Raji (cell line): Measurements from ENCODE around the gene C2CD2L.

Experiments used
- POLR2A ChIP-seq: IDR thresholded peaks from 2 replicates; pipeline ENCODE4 v1.6.1; 2011; ENCODE audit warnings: low read depth, low read length, control low read depth; ENCODE audit not compliant: insufficient read depth

Gene C2CD2L

DNA sequence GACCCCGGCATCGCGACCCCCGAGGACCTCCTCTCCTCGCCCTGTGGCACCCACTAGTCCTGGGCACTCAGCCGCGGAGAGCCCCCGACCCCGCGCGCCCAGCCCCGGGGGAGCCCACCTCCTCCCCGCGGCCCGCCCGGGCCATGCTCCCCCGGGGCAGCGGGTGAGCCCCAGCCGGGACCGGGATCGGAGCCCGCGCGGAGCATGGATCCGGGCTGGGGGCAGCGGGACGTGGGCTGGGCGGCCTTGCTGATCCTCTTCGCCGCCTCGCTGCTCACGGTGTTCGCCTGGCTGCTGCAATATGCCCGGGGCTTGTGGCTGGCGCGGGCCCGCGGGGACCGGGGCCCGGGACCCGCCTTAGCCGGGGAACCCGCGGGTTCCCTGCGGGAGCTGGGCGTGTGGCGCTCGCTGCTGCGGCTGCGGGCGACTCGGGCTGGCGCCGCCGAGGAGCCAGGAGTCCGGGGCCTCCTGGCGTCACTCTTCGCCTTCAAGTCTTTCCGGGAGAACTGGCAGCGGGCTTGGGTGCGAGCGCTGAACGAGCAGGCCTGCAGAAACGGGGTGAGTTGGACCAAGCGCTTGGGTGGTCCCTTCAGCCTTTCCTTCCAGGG lies 498 bp downstream of the C2CD2L start:
- no peak for TF ChIP-seq POLR2A

DNA sequence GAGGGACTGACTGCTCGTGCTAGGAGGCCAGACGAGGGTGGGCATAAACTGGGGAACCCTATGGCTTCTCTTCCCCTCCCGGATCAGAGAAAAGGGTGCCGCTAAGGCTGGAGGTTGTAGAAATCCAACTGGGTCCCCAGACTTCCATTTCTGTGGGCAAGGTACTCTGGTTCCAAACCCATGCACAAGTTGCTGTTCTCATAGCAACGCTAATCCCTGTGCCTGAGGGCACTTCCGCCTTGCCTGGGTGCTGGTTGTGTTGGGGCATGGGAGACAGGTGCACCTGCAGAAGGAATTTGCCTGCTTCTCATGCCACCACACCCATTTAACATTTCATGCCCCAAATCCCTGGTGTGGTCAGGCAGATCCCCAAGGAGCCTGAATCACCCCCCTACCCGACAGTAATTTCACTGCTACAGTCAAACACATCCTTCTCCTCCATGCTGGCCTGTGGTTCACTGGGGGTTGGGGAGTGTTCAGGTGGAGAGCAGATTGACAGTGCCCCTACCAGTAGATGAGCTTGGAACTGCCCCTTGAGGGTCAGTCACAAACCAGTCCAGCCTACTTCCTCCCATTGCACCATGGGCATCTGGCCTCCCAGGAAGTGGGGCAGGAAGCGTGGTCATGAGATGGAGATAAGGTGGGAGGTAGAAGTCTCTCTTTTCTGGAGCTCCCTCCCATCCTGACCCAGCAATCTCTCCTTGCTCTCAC lies 1.2 kb downstream of the C2CD2L start:
- no peak; the same call in 1 of the 2 replicates for TF ChIP-seq POLR2A

DNA sequence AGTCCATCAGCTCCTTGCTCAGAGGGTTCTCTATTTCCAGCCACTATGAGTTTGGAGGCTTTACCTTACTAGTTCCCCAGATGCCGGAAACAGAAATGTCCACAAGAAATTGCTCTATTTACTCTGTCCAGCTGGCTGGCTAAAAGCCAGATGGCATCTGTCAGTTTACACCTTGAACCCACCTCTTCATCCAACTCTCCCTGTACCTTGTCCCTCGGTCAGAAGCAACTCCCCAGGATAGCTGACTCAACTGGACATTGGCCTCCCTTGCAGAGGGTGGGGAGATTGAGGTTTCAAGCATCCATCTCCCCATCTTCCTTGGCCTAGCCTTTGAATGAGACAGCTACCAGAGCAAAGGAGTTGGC lies 1.7 kb downstream of the C2CD2L start:
- TF ChIP-seq POLR2A, result no peak

DNA sequence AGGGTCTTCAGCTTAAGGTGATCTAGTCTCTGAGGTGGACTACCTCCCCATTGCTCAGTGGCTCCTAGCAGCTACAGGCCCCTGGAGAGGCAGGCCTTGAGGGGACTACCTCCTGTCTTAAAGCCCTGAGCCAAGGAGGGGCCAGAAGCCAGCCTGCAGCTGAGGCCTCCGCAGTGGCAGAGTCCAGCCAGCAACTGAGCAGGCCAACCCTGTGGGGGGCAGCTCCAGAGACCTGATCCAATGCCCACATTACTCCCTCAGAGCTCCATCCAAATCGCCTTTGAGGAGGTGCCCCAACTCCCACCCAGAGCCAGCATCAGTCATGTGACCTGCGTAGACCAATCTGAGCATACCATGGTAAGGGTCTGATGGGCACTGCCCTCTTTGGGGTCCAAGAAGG lies 2.7 kb downstream of the C2CD2L start:
- TF ChIP-seq POLR2A, result no peak

DNA sequence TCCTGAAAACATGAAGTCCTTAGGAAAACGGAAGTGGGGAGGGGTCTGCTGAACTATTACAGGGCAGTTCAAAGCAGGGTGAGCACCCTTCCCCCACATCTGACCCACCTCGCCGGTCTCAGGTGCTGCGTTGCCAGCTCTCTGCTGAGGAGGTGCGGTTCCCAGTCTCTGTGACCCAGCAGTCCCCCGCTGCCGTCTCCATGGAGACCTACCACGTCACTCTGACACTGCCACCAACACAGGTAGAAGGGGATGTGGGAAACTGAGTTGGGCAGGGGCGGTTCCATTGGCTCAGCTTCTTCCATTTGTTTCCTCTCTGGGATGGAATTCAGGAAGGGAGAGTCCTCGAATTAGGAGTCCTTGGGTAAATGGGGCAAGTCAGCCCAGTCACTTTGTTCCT lies 3.3 kb downstream of the C2CD2L start:
- no peak for TF ChIP-seq POLR2A

DNA sequence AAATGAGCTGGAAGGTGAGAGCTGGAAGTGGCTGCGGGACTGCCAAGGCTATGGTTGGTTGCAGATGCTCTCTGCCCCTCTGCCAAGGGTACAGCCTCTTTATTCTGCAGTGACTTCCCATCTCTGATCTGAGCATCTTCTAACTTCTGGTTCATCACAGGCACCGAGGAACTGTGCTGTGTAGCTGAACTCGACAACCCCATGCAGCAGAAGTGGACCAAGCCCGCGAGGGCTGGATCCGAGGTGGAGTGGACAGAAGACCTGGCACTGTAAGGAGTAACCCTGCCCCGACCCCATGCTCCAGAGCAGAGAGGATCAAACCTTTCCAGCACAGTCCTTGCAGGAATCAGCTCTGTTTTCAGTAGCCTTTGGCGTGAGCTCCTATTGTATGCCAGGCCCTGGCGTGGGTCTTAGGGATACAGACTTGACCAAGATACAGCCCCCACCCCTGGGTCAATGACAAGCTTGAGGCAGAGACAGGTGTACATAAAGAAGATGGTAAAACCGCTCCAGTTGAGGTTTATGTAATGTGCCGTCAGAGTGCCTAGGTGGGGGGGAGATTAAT lies 4.3 kb downstream of the C2CD2L start:
- no peak for TF ChIP-seq POLR2A

DNA sequence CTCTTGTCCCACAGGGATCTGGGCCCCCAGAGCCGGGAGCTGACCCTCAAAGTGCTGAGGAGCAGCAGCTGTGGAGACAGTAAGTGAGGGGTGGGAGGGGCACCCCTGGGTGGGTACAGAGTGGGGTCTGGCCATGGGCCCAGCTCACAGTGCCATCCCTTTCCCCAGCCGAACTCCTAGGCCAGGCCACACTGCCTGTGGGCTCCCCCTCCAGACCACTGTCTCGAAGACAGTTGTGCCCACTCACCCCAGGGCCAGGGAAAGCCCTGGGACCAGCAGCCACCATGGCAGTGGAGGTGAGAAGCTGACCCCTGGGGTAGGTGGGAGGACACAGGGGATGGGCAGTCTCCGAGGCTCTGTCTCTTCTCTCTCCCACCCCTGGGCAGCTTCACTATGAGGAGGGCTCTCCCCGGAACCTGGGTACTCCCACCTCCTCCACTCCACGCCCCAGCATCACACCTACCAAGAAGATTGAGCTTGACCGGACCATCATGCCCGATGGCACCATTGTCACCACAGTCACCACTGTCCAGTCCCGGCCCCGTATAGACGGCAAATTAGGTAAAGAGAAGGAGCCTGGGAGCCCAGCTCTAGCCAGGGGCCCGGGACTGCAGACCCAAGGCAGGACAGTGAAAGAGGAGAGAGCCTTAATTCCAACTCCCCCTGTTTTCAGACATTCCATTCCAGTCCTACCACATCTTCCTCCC lies 5.3 kb downstream of the C2CD2L start:
- TF ChIP-seq POLR2A, result no peak

DNA sequence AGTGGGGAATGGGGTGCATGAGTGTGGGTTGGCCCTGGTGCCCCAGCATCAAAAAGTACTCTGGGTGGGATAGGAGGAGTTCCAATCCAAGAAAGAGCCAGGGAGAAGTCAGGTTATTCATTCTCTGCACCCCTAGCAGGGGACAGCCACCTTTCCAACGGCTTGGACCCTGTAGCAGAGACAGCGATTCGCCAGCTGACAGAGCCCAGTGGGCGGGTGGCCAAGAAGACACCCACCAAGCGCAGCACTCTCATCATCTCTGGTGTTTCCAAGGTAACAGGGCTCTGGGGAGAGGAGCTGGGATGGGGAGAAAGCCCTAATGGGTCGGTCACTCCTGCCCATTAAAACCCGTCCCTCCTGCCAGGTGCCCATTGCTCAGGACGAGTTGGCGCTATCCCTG lies 6.6 kb downstream of the C2CD2L start:
- no peak for TF ChIP-seq POLR2A

DNA sequence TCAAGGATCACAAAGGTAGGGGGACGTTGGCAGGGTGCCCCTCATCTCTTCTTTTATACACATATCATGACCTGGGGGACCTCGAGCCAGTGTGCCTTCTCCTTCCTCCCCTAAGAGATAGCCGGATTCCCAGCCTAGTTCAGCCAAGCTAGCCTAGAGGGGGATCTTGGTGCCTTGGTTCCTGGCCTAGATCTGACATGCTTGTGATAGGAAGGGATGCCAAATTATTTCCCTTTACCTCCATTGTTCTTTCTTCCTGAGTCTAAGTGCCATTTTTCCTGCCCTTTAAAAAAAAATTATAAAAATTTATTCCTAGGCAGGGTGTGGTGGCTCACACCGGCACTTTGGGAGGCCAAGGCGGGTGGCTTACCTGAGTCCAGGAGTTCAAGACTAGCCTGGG lies 7.2 kb downstream of the C2CD2L start:
- no peak for TF ChIP-seq POLR2A

DNA sequence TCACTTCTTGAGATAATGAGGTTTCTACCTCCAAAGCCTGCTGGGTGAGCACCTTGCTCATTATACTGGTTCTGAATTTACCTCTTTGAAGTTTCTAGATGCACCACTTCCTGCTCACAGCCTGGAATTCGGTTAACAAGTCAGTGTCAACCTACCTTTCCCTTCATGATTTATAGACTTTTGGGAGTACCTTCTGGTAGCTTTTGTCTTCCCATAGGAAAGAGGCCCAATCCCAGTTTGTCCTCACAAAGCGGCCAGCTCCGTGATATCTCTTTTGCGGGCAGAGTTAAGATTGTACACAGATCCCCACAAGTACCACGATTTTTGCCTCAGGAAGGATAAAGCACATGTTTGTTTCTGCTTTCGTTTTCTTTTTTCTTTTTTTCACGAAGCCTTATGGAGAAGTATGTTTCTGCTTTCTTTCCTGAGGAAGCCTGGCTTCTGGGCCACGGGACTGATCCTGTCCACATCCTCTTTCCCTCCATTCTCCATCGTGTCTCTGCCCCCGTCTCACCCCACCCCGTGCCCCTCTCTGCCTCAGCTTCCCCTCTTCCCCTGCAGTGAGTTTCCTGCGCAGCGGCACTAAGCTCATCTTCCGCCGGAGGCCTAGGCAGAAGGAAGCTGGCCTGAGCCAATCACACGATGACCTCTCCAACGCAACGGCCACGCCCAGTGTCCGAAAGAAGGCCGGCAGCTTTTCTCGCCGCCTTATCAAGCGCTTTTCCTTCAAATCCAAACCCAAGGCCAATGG lies 8.5 kb downstream of the C2CD2L start:
- no peak for TF ChIP-seq POLR2A

DNA sequence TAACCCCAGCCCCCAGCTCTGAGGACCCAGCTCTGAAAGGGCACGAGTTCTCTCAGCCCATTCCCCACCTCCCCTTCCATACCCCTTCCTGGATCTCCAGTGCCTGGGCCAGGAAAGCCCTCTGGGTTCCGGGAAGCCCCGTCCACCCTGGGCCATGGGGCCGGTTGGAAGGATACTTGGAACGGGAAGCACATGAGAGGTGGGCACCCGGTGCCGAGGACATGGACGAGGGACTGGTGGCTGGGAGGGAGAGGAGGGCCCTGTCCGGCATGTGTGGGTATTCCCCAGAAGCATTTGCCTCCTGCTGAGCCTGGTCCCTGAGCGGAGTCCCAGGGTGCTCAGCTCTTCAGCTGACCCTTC lies 9.1 kb downstream of the C2CD2L start:
- no peak for TF ChIP-seq POLR2A

DNA sequence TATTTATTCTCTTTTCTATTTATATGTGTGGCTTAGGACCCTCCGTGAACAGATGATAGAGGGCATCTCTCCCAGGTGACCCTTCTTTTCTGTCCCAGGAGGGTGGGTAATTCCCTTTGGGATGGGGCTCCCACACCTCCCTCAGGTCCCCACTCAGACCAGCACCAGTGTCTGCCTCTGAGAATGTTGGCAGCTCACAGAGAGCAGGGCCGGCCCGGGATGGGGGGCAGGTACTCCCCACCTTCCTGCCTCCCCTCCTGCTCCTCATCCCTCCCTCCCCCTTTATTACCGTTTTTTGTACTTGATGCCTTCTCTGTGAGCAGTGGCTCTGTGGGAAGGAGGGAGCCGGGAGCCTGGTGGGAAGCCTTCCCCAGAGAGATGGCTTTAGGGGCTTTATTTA lies 9.5 kb downstream of the C2CD2L start:
- no peak for TF ChIP-seq POLR2A

DNA sequence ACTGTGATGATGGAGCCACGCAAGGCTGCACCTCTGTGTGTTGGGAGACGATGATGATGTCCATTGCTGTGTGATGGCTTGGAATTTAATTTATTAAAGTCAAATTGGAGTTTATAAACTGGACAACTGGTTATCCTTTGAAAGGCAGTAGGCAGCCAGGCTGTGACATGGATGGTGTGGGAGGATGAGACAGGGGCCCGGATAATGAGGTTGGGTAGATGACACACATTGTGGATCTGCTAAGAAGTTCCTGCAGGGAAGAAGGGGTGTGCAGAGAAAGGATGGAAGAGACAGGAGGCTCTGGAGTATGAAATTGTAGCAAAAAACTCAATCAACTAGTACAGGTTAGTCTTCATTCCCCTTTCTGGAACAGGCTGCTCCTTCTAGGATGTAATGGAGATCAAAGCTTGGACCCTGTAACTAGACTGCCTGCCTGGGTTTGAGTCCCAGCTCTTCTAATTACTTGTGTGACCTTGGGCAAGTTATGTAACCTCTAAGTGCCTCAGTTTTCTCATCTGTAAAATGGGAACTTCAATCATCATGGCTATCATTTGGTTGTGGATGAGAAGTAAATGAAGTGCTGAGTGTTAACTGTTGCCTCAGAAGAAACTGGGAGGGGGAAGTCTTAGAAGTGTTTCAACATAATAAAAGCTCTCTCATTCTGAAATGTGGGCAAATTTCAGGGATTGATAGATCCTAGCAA lies 10.0 kb downstream of the C2CD2L start:
- no peak for TF ChIP-seq POLR2A

DNA sequence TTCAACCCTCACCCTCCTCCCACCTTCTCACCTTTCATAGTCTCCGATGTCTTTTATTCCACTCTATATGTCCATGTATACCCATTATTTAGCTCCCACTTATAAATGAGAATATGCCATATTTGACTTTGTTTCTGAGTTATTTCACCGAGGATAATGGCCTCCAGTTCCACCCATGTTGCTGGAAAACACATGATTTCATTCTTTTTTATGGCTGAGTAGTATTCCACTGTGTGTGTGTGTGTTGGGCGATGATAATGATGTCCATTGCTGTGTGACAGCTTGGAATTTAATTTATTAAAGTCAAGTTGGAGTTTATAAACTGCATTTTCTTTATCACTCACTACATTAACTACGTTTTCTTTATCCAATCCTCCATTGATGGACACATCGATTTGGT lies 11.1 kb downstream of the C2CD2L start:
- TF ChIP-seq POLR2A, result no peak

DNA sequence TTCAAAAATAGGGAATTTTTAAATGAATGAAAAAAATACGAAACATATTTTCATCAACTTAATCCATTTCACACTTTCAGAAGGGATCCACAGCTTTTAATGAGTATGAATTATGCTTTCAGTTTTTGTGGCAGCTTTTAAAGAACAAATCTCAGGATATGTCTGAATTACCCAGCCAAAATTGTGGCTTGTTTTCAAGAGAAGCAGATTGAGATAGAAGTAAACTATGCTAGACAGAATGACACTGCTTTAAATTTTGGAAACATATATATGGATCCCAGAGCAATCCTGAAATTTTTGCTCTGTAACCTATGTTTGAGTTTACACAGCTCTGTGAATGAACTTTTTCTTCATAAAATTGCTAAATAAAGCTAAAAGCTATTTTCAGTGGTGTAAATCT lies 11.8 kb downstream of the C2CD2L start:
- TF ChIP-seq POLR2A, result no peak
